GM18499 (cell line): ENCODE measurements around the gene ENOX2.

Source experiments
- ATAC-seq: cut with Tn5 transposase; IDR thresholded peaks from one replicate; pipeline ENCODE4 v1.9.1; 2021; ENCODE audit warnings: moderate number of reproducible peaks; ENCODE audit not compliant: insufficient read depth, unreplicated experiment

ENOX2 gene

GRCh38 chrX:130885996-130886395 is 17.0 kb downstream of the ENOX2 start:
- ATAC-seq: no peak

- ATAC-seq: no peak
Measured at GRCh38 chrX:130885508-130885907, 17.5 kb downstream of the ENOX2 start.

- no peak for ATAC-seq
Measured at GRCh38 chrX:130884627-130885026, 18.4 kb downstream of the ENOX2 start.

GRCh38 chrX:130879869-130880268 is 23.1 kb downstream of the ENOX2 start:
- ATAC-seq: no peak

GRCh38 chrX:130878350-130879341 is 24.4 kb downstream of the ENOX2 start:
- no peak for ATAC-seq

GRCh38 chrX:130877892-130878341 is 25.1 kb downstream of the ENOX2 start:
- no peak for ATAC-seq

- no peak for ATAC-seq
Measured at GRCh38 chrX:130876226-130876625, 26.8 kb downstream of the ENOX2 start.

- ATAC-seq: no peak
Measured at GRCh38 chrX:130874751-130875150, 28.3 kb downstream of the ENOX2 start.

GRCh38 chrX:130869239-130869638 is 33.8 kb downstream of the ENOX2 start:
- no peak for ATAC-seq

- ATAC-seq: no peak
Measured at GRCh38 chrX:130861462-130861861, 41.5 kb downstream of the ENOX2 start.

- ATAC-seq: peak; percentile 91
Measured at GRCh38 chrX:130857207-130857606, 45.8 kb downstream of the ENOX2 start.

GRCh38 chrX:130851569-130851968 is 51.4 kb downstream of the ENOX2 start:
- no peak for ATAC-seq

GRCh38 chrX:130848763-130849162 is 54.2 kb downstream of the ENOX2 start:
- no peak for ATAC-seq

GRCh38 chrX:130846746-130847145 is 56.3 kb downstream of the ENOX2 start:
- no peak for ATAC-seq

- ATAC-seq: no peak
Measured at GRCh38 chrX:130841776-130842175, 61.2 kb downstream of the ENOX2 start.

GRCh38 chrX:130840345-130840744 is 62.7 kb downstream of the ENOX2 start:
- no peak for ATAC-seq

- ATAC-seq: no peak
Measured at GRCh38 chrX:130836447-130836846, 66.6 kb downstream of the ENOX2 start.

GRCh38 chrX:130834830-130835229 is 68.2 kb downstream of the ENOX2 start:
- ATAC-seq: no peak

- ATAC-seq: no peak
Measured at GRCh38 chrX:130834149-130834548, 68.9 kb downstream of the ENOX2 start.

- ATAC-seq: no peak
Measured at GRCh38 chrX:130831347-130831722, 71.7 kb downstream of the ENOX2 start.

- ATAC-seq: no peak
Measured at GRCh38 chrX:130830599-130831346, 72.2 kb downstream of the ENOX2 start.
